ENCODE measurements around the gene EIF4E2. TPM values are rescaled to one million over a fixed set of nuclear protein-coding genes. Genes with fewer than 3 reads are reported as not detected.

The EIF4E2 gene
- total RNA-seq, 1 experiment from 2014 or later = 97.8 TPM

Other genes starting within 250 kb of the EIF4E2 start
- gene ALPP, start 171.9 kb upstream of the EIF4E2 start, total RNA-seq (2021) = 0.14 to 0.20 TPM (median 0.14 TPM) in 3 replicates
- gene ALPG, start 143.8 kb upstream of the EIF4E2 start, total RNA-seq (2021) = 0.94 to 1.3 TPM (median 1.2 TPM) in 3 replicates
- not detected in 3 replicates for gene ALPI, start 94.5 kb upstream of the EIF4E2 start, total RNA-seq (2021)
- gene ECEL1, start 62.9 kb upstream of the EIF4E2 start, total RNA-seq (2021) = 21.4 to 23.3 TPM (median 21.9 TPM) in 3 replicates
- gene PRSS56, start 30.3 kb upstream of the EIF4E2 start, total RNA-seq (2021) = not detected in 3 replicates
- 0.07 to 0.11 TPM in 2 of 3 replicates, not detected in the other for gene CHRND, start 24.5 kb upstream of the EIF4E2 start, total RNA-seq (2021)
- 0.20 TPM in 1 of 3 replicates, not detected in the others for gene CHRNG, start 11.0 kb upstream of the EIF4E2 start, total RNA-seq (2021)
- 5.2 to 9.0 TPM (median 6.1 TPM) in 3 replicates for gene TIGD1, start 132 bp upstream of the EIF4E2 start, total RNA-seq (2021)
- 5.4 to 6.8 TPM (median 6.1 TPM) in 3 replicates for gene EFHD1, start 82.9 kb downstream of the EIF4E2 start, total RNA-seq (2021)
- gene GIGYF2, start 146.6 kb downstream of the EIF4E2 start, total RNA-seq (2021) = 49.3 to 53.1 TPM (median 52.0 TPM) in 3 replicates
- not detected in 3 replicates for gene KCNJ13, start 225.9 kb downstream of the EIF4E2 start, total RNA-seq (2021)

Measured in WTC11 (cell line).